ENCODE measurements around the gene KLHL10.

The KLHL10 gene

GRCh38 chr17:41837761-41838538, at the start of gene KLHL10:
KLHL10 (plus strand) TSS chr17:41837825; CDS start chr17:41837933, 108 bp downstream.
- H3K27ac ChIP-seq = peak within 1 kb of the TSS in 4 of 21 experiments; percentile 82 to 87 (median 85)

GRCh38 chr17:41792845-41793783, 44.5 kb upstream of the KLHL10 start:
- Histone ChIP-seq H3K4me3 (peak overlapping the region in 3 of 7 experiments; percentile 2 to 31 (median 5)), H3K27ac (peak overlapping the region; percentile 31 to 98 (median 83))

More at GRCh38 chr17:41837761-41838538, at the start of gene KLHL10:
- H3K4me3 ChIP-seq = peak within 1 kb of the TSS in 4 of 7 experiments; percentile 50 to 74 (median 73)

GRCh38 chr17:41793784-41794539, 43.7 kb upstream of the KLHL10 start:
- Histone ChIP-seq H3K4me3 (peak overlapping the region in 3 of 7 experiments; percentile 2 to 31 (median 5)), H3K27ac (peak overlapping the region; percentile 18 to 98 (median 83))

- Histone ChIP-seq H3K27ac (peak overlapping the region in 18 of 21 experiments; percentile 62 to 98 (median 84)), H3K4me3 (no peak overlapping the region)
Measured at GRCh38 chr17:41794540-41794975, 43.1 kb upstream of the KLHL10 start.

GRCh38 chr17:41796121-41796895, 41.3 kb upstream of the KLHL10 start:
- Histone ChIP-seq H3K27ac (peak overlapping the region in 6 of 21 experiments; percentile 4 to 52 (median 32)), H3K4me3 (no peak overlapping the region)

GRCh38 chr17:41797377-41797776, 40.2 kb upstream of the KLHL10 start:
- peak overlapping the region in 1 of 21 experiments; percentile 11 for H3K27ac ChIP-seq

DNA sequence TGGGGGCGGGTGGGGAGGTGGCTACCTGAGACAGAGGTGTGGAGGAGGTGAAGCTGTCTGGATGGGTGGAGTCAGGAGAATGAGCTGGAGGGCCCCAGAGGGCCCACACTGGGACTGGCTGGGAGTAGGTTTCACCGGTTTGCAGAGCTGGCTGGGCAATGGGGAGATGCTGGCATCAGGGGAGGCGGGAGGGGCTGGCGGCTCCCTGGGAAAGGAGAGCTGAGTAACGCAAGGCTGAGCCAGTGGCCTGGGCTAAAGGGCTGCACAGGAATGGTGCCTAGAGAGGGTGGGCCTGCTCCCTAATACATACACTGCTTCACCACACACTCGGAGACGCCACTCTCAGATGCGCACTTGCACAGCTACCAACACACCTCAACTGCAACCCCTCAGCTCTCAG, 38.3 kb upstream of the KLHL10 start:
- H3K27ac ChIP-seq = peak overlapping the region in 20 of 21 experiments; percentile 16 to 88 (median 72)
- no peak overlapping the region for H3K4me3 ChIP-seq

More at GRCh38 chr17:41797377-41797776, 40.2 kb upstream of the KLHL10 start:
- H3K4me3 ChIP-seq = no peak overlapping the region

GRCh38 chr17:41800601-41801373, 36.8 kb upstream of the KLHL10 start:
- Histone ChIP-seq H3K27ac (peak overlapping the region in 20 of 21 experiments; percentile 43 to 88 (median 78)), H3K4me3 (peak overlapping the region in 1 of 7 experiments; percentile 11)

DNA sequence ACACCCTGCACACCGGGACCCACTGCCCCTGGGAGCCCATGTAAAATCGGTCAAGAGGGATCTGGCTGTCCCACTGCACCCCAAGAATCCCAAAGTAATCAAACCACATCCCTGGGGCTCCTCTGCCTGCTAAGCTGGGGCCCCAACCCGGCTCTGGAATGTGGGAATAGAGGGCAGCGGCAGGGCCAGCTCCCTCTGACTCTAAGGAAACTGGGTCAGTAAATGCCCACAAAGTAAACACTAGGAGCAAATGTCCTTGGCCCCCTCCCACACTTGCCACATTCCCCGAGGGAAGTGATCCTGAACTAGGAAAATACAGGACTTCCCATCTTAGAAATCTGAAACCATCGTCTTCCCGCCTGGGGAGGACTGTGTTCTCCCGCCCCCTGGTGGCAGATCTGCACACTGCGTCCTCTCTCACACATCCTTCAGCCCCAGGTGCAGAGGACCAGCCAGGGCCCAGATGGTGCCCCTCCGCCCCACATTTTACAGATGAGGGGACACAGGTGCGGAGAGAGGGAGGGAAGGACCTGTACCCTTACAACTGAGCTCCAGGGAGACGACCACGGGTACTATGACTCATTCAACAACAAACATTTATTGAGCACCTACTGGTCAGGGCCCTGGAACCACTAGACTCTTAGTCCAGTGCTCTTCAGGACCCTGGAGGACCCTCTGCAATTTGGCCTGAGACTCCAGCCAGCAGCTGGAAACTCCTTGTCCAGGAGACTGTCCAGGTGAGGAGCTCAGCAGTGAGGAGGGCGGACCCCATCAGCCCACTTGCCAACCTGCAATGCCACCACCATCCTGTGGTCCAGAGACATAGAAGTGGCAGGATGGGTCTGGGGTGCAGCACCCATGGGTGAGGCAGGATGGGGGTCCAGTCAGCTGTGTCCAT, 36.0 kb upstream of the KLHL10 start:
- peak overlapping the region in 1 of 7 experiments; percentile 11 for H3K4me3 ChIP-seq
- peak overlapping the region in 20 of 21 experiments; percentile 33 to 88 (median 76) for H3K27ac ChIP-seq

- no peak overlapping the region for H3K27ac ChIP-seq
- no peak overlapping the region for H3K4me3 ChIP-seq
Measured at GRCh38 chr17:41803049-41804020, 34.3 kb upstream of the KLHL10 start.

GRCh38 chr17:41806685-41807445, 30.8 kb upstream of the KLHL10 start:
- Histone ChIP-seq H3K4me3 (no peak overlapping the region), H3K27ac (no peak overlapping the region)

DNA sequence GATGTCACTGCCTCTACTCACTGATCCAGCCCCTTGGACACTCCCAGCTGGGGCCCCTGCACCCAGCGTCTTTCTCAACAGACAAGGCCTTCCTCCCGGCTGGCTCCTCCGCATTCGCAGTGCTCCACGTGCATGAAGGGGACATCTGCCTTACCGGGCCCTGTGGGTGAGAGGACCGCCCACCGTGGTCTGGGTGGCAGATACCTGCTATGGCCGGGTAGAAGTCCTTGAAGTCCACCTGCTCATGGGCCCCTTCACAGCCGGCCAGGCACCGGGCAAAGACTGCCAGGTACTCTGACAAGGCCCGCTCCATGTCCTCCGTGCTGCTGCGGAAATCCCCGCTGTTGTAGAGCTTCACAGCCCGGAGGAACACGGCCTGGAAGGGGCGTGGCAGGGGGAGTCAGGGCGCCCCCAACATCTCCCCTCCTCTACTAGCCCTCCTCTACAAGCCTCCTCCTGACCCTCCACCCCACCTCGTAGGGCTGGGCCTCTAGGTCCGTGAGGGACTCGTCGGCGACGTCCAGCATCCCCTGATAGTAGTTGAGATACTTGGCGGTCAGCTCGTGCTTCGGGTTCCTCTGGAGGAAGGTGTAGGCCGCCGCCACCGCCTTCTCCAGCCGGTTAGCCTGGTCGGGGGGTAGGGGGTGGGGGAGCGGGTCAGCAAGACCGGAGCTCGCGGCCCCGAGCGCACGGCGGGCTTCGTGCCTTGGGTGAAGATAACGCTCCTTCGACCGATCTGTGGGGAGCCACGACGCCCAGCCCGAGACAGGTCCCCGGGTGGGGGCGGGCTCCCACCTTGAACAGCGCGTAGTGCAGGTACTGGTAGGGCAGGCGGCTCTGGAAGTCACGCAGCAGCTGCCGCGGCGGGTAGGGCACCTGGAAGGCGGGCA, 26.7 kb upstream of the KLHL10 start:
- Histone ChIP-seq H3K4me3 (peak overlapping the region; percentile 38 to 84 (median 55)), H3K27ac (peak overlapping the region in 20 of 21 experiments; percentile 26 to 87 (median 77))

DNA sequence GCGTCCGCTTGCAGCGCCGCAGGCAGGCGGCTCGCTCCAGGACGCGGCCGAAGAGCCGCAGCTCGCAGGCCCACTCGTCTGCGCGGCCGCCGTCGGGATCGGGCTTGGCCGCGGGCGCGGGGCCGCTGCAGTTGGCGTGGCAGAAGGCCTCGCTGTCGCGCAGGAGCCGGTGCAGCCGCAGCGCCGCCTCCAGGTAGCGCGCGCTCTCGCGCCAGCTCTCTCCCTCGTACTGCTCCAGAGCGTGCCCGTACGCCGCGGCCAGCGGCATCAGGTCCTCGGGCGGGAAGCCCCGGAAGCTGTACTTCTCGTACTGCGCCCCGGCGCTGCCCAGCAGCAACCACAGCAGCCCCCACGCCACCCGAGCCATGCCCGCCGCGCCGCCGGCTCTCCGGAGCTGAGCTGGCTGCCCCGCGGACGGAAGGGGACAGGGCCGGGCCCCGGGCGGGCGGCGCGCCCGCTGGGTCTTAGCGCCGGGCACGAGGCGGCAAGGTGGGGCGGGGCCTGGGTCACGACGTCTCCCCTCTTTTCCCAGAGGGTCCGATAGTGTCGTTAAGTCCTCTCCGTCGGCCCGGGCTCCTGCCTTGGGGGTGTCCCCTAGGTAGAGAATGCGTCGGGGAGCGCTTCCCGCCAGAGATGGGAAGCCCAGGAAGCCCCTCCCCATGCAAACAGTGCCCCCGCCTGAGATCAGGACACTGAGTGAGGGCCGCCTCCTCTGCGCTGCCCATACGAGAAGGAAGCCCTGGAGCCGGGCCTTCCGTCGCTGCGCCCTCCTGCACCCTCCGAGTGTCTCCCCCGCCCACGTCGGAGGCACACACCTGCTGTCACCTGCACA, 25.9 kb upstream of the KLHL10 start, which contains the start of gene P3H4:
TSS of gene P3H4 (minus strand) at position 401 of the 832 bp plus-strand sequence. CDS start at position 367, 34 bp downstream.
- Histone ChIP-seq H3K4me3 (peak within 1 kb of the TSS; percentile 38 to 84 (median 55)), H3K27ac (peak within 1 kb of the TSS in 20 of 21 experiments; percentile 26 to 87 (median 77))
